Spleen (tissue), 11 donors: Measurements from ENCODE around the gene ACSM6. TPM values are rescaled to one million over a fixed set of nuclear protein-coding genes. Genes with fewer than 3 reads are reported as not detected.

Experiments used
- DNase-seq: peaks from one replicate; pipeline ENCODE4 v3.0.0-alpha.2; 2020
- H3K27ac ChIP-seq, 8 donors: fragments of 200-600 bp; sonication (generic) in 7 of 8; 1 replicate in 4 of 8; 2 replicates in 4 of 8; pipeline versions ENCODE4 v1.5.0 to v1.8.0; 2016 to 2021; ENCODE audit warnings: inconsistent platforms in 4 of 8, mild to moderate bottlenecking in 4 of 8, moderate library complexity in 1 of 8
- H3K27me3 ChIP-seq, 7 donors: fragments of 200-600 bp; sonication (generic) in 6 of 7; replicated peaks in 1 of 7; 1 replicate in 4 of 7; 2 replicates in 3 of 7; pipeline versions ENCODE4 v1.5.0 to v1.8.0; 2016 to 2021; ENCODE audit warnings: inconsistent platforms in 3 of 7, mild to moderate bottlenecking in 1 of 7
- H3K36me3 ChIP-seq, 6 donors: fragments of 200-600 bp; sonication (generic) in 5 of 6; 1 replicate in 4 of 6; 2 replicates in 2 of 6; pipeline versions ENCODE4 v1.5.0 to v1.8.0; 2016 to 2021; ENCODE audit warnings: inconsistent platforms in 2 of 6
- H3K4me1 ChIP-seq, 6 donors: fragments of 200-600 bp; sonication (generic) in 5 of 6; 1 replicate in 3 of 6; 2 replicates in 3 of 6; pipeline versions ENCODE4 v1.5.0 to v1.8.0; 2016 to 2021; ENCODE audit warnings: inconsistent platforms in 3 of 6
- H3K4me3 ChIP-seq, 8 donors: fragments of 200-600 bp; sonication (generic) in 7 of 8; 1 replicate in 4 of 8; 2 replicates in 4 of 8; pipeline versions ENCODE4 v1.5.0 to v1.8.0; 2016 to 2021; ENCODE audit warnings: inconsistent platforms in 4 of 8, mild to moderate bottlenecking in 4 of 8, moderate library complexity in 2 of 8
- H3K9me3 ChIP-seq, 8 donors: fragments of 200-600 bp; sonication (generic) in 7 of 8; 1 replicate in 4 of 8; 2 replicates in 4 of 8; pipeline versions ENCODE4 v1.5.0 to v1.8.0; 2016 to 2021; ENCODE audit warnings: inconsistent platforms in 4 of 8
- POLR2A ChIP-seq, 3 donors: fragments of 450-650 bp; IDR thresholded peaks; one replicate each; pipeline ENCODE4 v1.5.1; 2017; ENCODE audit warnings: antibody characterized with exemption in 3 of 3, mild to moderate bottlenecking in 1 of 3
- POLR2AphosphoS5 ChIP-seq, 3 donors: sonication (generic); formaldehyde crosslinking; IDR thresholded peaks; one replicate each; pipeline ENCODE4 v1.5.1; 2017; ENCODE audit warnings: antibody characterized with exemption in 3 of 3
- WGBS, 5 donors: extraction: QIAGEN DNeasy Blood & Tissue Kit in 3 of 5; methylation state at CpG; one replicate each; pipeline versions ENCODE4 v1.1.5 to v1.1.7; 2013 to 2018; 5-methylcytosine and 5-hydroxymethylcytosine counted together
- intact Hi-C: fragments of 100-400 bp; cut with DNase I; formaldehyde crosslinking; loops from one replicate; pipeline ENCODE4 v1.15.0; 2023; ENCODE audit warnings: low total_unique reads
- polyA plus RNA-seq, 3 donors: library from polyadenylated mRNA; stranded (reverse); fragments of 200-250 nt; gene quantifications; one replicate each; pipeline ENCODE4 v1.2.1, GENCODE V29; 2013
- total RNA-seq, 7 donors: library from RNA; depleted of rRNA in 3 of 7; stranded (reverse); fragments of >200 nt in 3 of 7; fragmentation: NEBNext Ultra II Directional in 4 of 7; extraction: Animal tissue kit (Norgen Biotek cat#: 25700) in 4 of 7; gene quantifications; one replicate each; pipeline versions ENCODE4 v1.1.0 to v1.2.1, GENCODE V29; 2016 to 2021
- TF ChIP-seq, protein P1 (sequence below), 11 experiments: fragments of 200-600 bp in 7 of 11; fragments of 450-650 bp in 4 of 11; sonication (generic) in 4 of 11; IDR thresholded peaks in 8 of 11; conservative IDR thresholded peaks in 3 of 11; 1 replicate in 7 of 11; 2 replicates in 4 of 11; pipeline versions ENCODE4 v1.4.0 to v1.8.0; 2016 to 2021; ENCODE audit warnings: antibody characterized with exemption in 11 of 11, inconsistent platforms in 4 of 11, mild to moderate bottlenecking in 1 of 11
- donor health status: healthy with polysubstance abuse.
- donor health status: DM: no; HTN: no; CAD: no; lungs with moderate emphysema.
- donor health status: DM: no; HTN: no; CAD: no.
- donor health status: Bipolar disorder and iron deficiency.
- donor health status: healthy.
- donor health status: DM: no; HTN: no; CAD: no.
- donor health status: DM: yes; HTN: yes; CAD: no.

ACSM6 gene
- total and polyA plus RNA-seq, 10 donors, result not detected

DNA sequence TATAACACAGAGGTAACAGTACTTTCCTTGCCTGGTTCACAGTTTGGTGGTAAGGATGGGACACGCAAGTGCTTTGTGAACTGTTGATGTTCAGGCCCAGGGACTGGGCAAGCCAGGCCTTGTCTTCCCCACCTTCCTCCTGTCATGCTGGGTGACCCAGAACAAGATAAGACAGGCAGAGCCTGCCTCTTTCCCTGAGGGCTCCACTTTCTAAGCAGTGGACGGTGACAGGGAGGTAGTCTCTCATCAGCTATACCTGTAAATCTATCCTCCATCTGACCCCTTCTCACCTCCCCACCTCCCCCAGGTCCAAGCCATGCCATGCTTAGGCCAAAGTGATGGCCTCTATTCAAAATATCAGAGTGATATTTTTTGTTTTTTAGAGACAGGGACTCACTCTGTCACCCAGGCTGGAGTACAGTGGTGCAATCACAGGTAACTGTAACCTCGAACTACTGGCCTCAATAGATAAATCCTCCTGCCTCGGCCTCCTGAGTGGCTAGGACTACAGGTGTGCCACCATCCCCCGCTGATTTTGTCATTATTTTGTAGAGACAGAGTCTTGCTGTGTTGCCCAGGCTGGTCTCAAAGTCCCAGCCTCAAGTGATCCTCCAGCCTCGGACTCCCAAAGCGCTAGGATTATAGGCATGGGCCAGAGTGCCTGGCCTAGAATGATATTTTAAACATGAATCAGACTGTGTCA, 54.0 kb downstream of the ACSM6 start:
- Histone ChIP-seq H3K9me3 (no peaks in the 10 kb centered on the region), H3K4me1 (peaks cover 6 to 56% (median 30%) of the 10 kb centered on the region in 6 donors), H3K36me3 (peaks cover 0 to 82% (median 39%) of the 10 kb centered on the region in 6 donors), H3K27ac (peak overlapping the region in 6 of 8 donors; percentile 37 to 77 (median 50)), H3K4me3 (no peak overlapping the region), H3K27me3 (no peaks in the 10 kb centered on the region)
- TF ChIP-seq, protein P1, sequence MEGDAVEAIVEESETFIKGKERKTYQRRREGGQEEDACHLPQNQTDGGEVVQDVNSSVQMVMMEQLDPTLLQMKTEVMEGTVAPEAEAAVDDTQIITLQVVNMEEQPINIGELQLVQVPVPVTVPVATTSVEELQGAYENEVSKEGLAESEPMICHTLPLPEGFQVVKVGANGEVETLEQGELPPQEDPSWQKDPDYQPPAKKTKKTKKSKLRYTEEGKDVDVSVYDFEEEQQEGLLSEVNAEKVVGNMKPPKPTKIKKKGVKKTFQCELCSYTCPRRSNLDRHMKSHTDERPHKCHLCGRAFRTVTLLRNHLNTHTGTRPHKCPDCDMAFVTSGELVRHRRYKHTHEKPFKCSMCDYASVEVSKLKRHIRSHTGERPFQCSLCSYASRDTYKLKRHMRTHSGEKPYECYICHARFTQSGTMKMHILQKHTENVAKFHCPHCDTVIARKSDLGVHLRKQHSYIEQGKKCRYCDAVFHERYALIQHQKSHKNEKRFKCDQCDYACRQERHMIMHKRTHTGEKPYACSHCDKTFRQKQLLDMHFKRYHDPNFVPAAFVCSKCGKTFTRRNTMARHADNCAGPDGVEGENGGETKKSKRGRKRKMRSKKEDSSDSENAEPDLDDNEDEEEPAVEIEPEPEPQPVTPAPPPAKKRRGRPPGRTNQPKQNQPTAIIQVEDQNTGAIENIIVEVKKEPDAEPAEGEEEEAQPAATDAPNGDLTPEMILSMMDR (IDR thresholded peaks at IDR 0.05 in 8 of 11, conservative IDR thresholded peaks at IDR 0.05 in 3 of 11), result no peak
- no peak for TF ChIP-seq POLR2AphosphoS5 (IDR thresholded peaks at IDR 0.05)
- TF ChIP-seq POLR2A (IDR thresholded peaks at IDR 0.05), result no peak
- 92 to 99% (median 94%) methylated on average over 7 of the region's 7 CpGs for WGBS, 5 donors
- intact Hi-C loops, result loop anchor here (5.0 kb wide), 1 partner anchor 39 kb away; no protein-coding TSS in a partner anchor
- no peak for DNase-seq

DNA sequence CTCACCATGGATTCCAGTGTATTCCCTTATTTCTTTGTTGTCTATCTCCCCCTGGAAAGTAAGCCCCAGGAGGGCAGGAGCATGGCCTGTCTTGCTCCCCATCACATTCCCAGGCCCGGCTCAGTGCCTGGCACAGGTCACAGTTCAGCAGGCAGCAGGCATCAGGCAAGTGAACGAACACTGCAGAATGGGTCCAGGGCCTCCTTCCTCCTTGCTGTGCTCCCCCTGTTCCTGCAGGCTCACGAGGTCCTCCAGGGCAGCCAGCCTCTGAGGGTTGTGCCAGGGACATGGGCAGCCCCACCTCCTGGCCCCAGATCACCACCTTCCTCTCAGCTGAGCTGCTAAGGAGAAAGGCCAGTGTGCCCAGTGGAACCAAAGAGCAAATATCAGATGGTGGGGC, 55.0 kb downstream of the ACSM6 start:
- no peak for DNase-seq
- Histone ChIP-seq H3K9me3 (no peaks in the 10 kb centered on the region), H3K27ac (peak overlapping the region in 3 of 8 donors; percentile 23 to 77 (median 46)), H3K27me3 (no peaks in the 10 kb centered on the region), H3K4me3 (no peak overlapping the region), H3K36me3 (peaks cover 0 to 73% (median 32%) of the 10 kb centered on the region in 6 donors), H3K4me1 (peaks cover 6 to 64% (median 35%) of the 10 kb centered on the region in 6 donors)
- TF ChIP-seq POLR2A (IDR thresholded peaks at IDR 0.05), result no peak
- peak in 1 of 3 donors; percentile 26 for TF ChIP-seq POLR2AphosphoS5 (IDR thresholded peaks at IDR 0.05)
- TF ChIP-seq, protein P1 (IDR thresholded peaks at IDR 0.05 in 8 of 11, conservative IDR thresholded peaks at IDR 0.05 in 3 of 11), result no peak
- WGBS, 5 donors, result 67 to 78% (median 73%) methylated on average over 3 of the region's 3 CpGs
- intact Hi-C loops, result loop anchor here (5.0 kb wide), 1 partner anchor 38 kb away; no protein-coding TSS in a partner anchor

DNA sequence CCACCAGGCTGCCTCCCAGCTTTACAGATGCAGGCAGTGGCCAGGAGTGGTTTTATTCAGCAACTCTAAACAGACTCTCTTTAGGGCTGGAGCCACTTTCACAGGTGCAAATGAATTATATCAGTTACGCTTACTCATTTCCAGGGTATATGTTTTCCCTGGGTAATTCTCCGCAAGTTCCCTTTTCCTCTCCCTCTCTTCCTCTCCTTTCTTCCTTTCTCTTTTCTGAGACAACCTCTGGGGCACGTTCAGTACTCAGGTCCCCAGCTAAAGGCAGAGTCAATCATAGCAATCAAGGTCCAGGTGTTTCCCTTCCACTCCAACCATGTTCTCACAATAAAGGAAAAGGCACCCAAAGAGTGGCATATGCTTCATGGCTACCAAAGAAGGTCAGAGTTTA, 55.4 kb downstream of the ACSM6 start:
- no peaks in the 10 kb centered on the region for H3K27me3 ChIP-seq
- intact Hi-C loops, result loop anchor here (5.0 kb wide), 1 partner anchor 38 kb away; no protein-coding TSS in a partner anchor
- peak overlapping the region in 3 of 8 donors; percentile 23 to 77 (median 46) for H3K27ac ChIP-seq
- TF ChIP-seq POLR2A (IDR thresholded peaks at IDR 0.05) (no peak), POLR2AphosphoS5 (IDR thresholded peaks at IDR 0.05) (no peak)
- TF ChIP-seq, protein P1 (IDR thresholded peaks at IDR 0.05 in 8 of 11, conservative IDR thresholded peaks at IDR 0.05 in 3 of 11), result no peak
- peaks cover 6 to 67% (median 35%) of the 10 kb centered on the region in 6 donors for H3K4me1 ChIP-seq
- DNase-seq, result no peak
- H3K9me3 ChIP-seq, result no peaks in the 10 kb centered on the region
- H3K4me3 ChIP-seq, result no peak overlapping the region
- 40 to 57% (median 51%) methylated on average over 3 of the region's 3 CpGs for WGBS, 5 donors
- H3K36me3 ChIP-seq, result peaks cover 0 to 68% (median 27%) of the 10 kb centered on the region in 6 donors

DNA sequence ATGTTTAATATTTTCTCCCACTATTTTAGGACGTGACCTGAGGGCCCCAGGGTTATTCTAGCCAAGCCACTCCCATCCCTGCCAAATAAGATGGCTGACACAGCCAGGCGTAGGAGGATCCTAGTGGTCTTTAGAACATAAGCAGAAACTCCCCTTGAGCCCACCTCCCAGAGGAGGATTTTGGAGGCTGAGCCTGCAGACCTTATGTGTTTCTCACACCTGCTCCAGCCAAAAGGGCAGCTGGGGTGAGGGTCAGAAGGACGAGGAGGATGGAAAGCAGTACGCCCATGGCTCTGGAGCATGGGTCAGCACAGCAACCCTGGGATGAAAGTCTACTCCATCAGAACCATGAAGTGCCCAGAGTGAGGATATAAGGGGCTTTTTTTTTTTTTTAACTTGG, 56.8 kb downstream of the ACSM6 start:
- DNase-seq, result no peak
- Histone ChIP-seq H3K27ac (no peak overlapping the region), H3K9me3 (no peaks in the 10 kb centered on the region), H3K27me3 (no peaks in the 10 kb centered on the region), H3K4me3 (no peak overlapping the region), H3K36me3 (peaks cover 0 to 54% (median 14%) of the 10 kb centered on the region in 6 donors), H3K4me1 (peaks cover 6 to 79% (median 38%) of the 10 kb centered on the region in 6 donors)
- intact Hi-C loops, result no loop called here
- TF ChIP-seq, protein P1 (IDR thresholded peaks at IDR 0.05 in 8 of 11, conservative IDR thresholded peaks at IDR 0.05 in 3 of 11), result no peak
- whole genome bisulfite sequencing, 5 donors, result 86 to 91% (median 88%) methylated on average over 4 of the region's 4 CpGs
